CD14-positive monocyte (primary cell): ENCODE data around the gene RAB12. TPM values are rescaled to one million over a fixed set of nuclear protein-coding genes. Genes with fewer than 3 reads are reported as not detected.
"Not testable (repeated sequence)": the region's sequence is repeated elsewhere in the genome, so short reads cannot be mapped to it uniquely, and the experiment has no call there.

Experiments used
- DNase-seq, 3 donors: peaks; one replicate each; pipeline ENCODE4 v3.0.0-alpha.2; 2011 to 2022
- H2AFZ ChIP-seq: 2 replicates; pipeline ENCODE4 v1.6.0; 2012; ENCODE audit warnings: mild to moderate bottlenecking, low read depth, low read length, inconsistent platforms; ENCODE audit not compliant: insufficient read depth, poor library complexity, severe bottlenecking
- H3K27ac ChIP-seq, 2 donors: 1 replicate in 1 of 2; 2 replicates in 1 of 2; pipeline ENCODE4 v1.5.1; 2012 to 2013; ENCODE audit warnings: low read length in 2 of 2, control low read depth in 1 of 2, inconsistent platforms in 1 of 2, low read depth in 1 of 2, mild to moderate bottlenecking in 1 of 2
- H3K27me3 ChIP-seq, 2 donors: one replicate each; pipeline versions ENCODE4 v1.6.0 to v1.6.1; 2011 to 2013; ENCODE audit warnings: low read length in 2 of 2; ENCODE audit not compliant: control insufficient read depth in 2 of 2, insufficient read depth in 2 of 2
- H3K36me3 ChIP-seq, 2 donors: replicated peaks in 1 of 2; 1 replicate in 1 of 2; 2 replicates in 1 of 2; pipeline versions ENCODE4 v1.5.1 to v1.6.1; 2012 to 2013; ENCODE audit warnings: low read length in 2 of 2, control low read depth in 1 of 2, inconsistent platforms in 1 of 2, mild to moderate bottlenecking in 1 of 2; ENCODE audit not compliant: insufficient read depth in 2 of 2, control insufficient read depth in 1 of 2
- H3K4me1 ChIP-seq, 2 donors: 1 replicate in 1 of 2; 2 replicates in 1 of 2; pipeline versions ENCODE4 v1.5.1 to v1.6.1; 2012 to 2013; ENCODE audit warnings: low read length in 2 of 2, control low read depth in 1 of 2, inconsistent platforms in 1 of 2, mild to moderate bottlenecking in 1 of 2, moderate library complexity in 1 of 2; ENCODE audit not compliant: insufficient read depth in 2 of 2, control insufficient read depth in 1 of 2
- H3K4me2 ChIP-seq: replicated peaks from 2 replicates; pipeline ENCODE3; 2012; ENCODE audit warnings: low read length, moderate library complexity, mild to moderate bottlenecking; ENCODE audit not compliant: poor library complexity, severe bottlenecking; ENCODE audit errors: extremely low read depth
- H3K4me3 ChIP-seq, 3 experiments: fragments of 200-600 bp in 1 of 3; sonication (generic) in 1 of 3; replicated peaks in 1 of 3; 1 replicate in 2 of 3; 2 replicates in 1 of 3; pipeline ENCODE4 v1.5.1; 2011 to 2013; ENCODE audit warnings: low read length in 3 of 3, mild to moderate bottlenecking in 3 of 3, control low read depth in 2 of 3, low read depth in 2 of 3, inconsistent platforms in 1 of 3, moderate library complexity in 1 of 3
- H3K79me2 ChIP-seq: 2 replicates; pipeline ENCODE4 v1.6.0; 2012; ENCODE audit warnings: mild to moderate bottlenecking, control low read depth, inconsistent platforms, low read length, moderate library complexity; ENCODE audit not compliant: insufficient read depth
- H3K9ac ChIP-seq: 2 replicates; pipeline ENCODE4 v1.6.0; 2017; ENCODE audit warnings: low read length, mild to moderate bottlenecking; ENCODE audit not compliant: insufficient read depth, poor library complexity, severe bottlenecking
- H3K9me3 ChIP-seq, 2 donors: replicated peaks in 1 of 2; 1 replicate in 1 of 2; 2 replicates in 1 of 2; pipeline versions ENCODE4 v1.5.1 to v1.6.1; 2012 to 2013; ENCODE audit warnings: low read length in 2 of 2, control low read depth in 1 of 2; ENCODE audit not compliant: control insufficient read depth in 1 of 2, insufficient read depth in 1 of 2
- H4K20me1 ChIP-seq: 2 replicates; pipeline ENCODE4 v1.6.0; 2012; ENCODE audit warnings: mild to moderate bottlenecking, low read length, control low read depth, moderate library complexity; ENCODE audit not compliant: insufficient read depth
- H3K27ac Mint-ChIP-seq, 7 donors: one replicate each; pipeline ENCODE4 v1.8.0; 2020; ENCODE audit warnings: mild to moderate bottlenecking in 7 of 7, mixed read lengths in 7 of 7, moderate library complexity in 6 of 7, inconsistent platforms in 2 of 7
- H3K27me3 Mint-ChIP-seq, 3 donors: one replicate each; pipeline ENCODE4 v1.8.0; 2021 to 2022; ENCODE audit warnings: low read depth in 3 of 3, mild to moderate bottlenecking in 3 of 3, mixed read lengths in 3 of 3, moderate library complexity in 3 of 3, inconsistent platforms in 1 of 3
- H3K36me3 Mint-ChIP-seq, 2 donors: one replicate each; pipeline ENCODE4 v1.8.0; 2020; ENCODE audit warnings: mixed read lengths in 2 of 2, inconsistent platforms in 1 of 2, mild to moderate bottlenecking in 1 of 2
- H3K4me1 Mint-ChIP-seq: one replicate; pipeline ENCODE4 v1.8.0; 2020; ENCODE audit warnings: mild to moderate bottlenecking, mixed read lengths
- H3K4me3 Mint-ChIP-seq, 2 donors: one replicate each; pipeline ENCODE4 v1.8.0; 2020; ENCODE audit warnings: mild to moderate bottlenecking in 2 of 2, mixed read lengths in 2 of 2, moderate library complexity in 1 of 2
- H3K9me3 Mint-ChIP-seq, 7 donors: one replicate each; pipeline ENCODE4 v1.8.0; 2020 to 2022; ENCODE audit warnings: mixed read lengths in 7 of 7, mild to moderate bottlenecking in 6 of 7, moderate library complexity in 6 of 7, inconsistent platforms in 2 of 7
- WGBS: methylation state at CpG from one replicate; pipeline ENCODE4 v1.1.5; 2013; ENCODE audit warnings: missing lambda C conversion rate; ENCODE audit not compliant: insufficient coverage; 5-methylcytosine and 5-hydroxymethylcytosine counted together
- intact Hi-C, 2 donors: fragments of 100-400 bp; cut with micrococcal nuclease; formaldehyde crosslinking; loops; one replicate each; pipeline versions ENCODE4 v1.15.0 to v1.15.1; 2023
- polyA plus RNA-seq, 3 donors: library from polyadenylated mRNA; depleted of rRNA in 1 of 3; unstranded in 2 of 3; stranded (reverse) in 1 of 3; fragments of 300-500 nt in 2 of 3; fragments of >200 nt in 1 of 3; fragmentation: Illumina TruSeq in 2 of 3; gene quantifications; 1 replicate in 2 of 3; 2 replicates in 1 of 3; pipeline ENCODE4 v1.2.3, GENCODE V29; 2012 to 2021
- TF ChIP-seq, protein P1 (sequence below): fragments of 200-600 bp; IDR thresholded peaks from one replicate; pipeline ENCODE4 v1.8.0; 2022; ENCODE audit warnings: antibody characterized with exemption, mild to moderate bottlenecking

RAB12 gene
- polyA plus RNA-seq, 3 donors: 0.15 to 22.1 (median 0.16) TPM

DNA sequence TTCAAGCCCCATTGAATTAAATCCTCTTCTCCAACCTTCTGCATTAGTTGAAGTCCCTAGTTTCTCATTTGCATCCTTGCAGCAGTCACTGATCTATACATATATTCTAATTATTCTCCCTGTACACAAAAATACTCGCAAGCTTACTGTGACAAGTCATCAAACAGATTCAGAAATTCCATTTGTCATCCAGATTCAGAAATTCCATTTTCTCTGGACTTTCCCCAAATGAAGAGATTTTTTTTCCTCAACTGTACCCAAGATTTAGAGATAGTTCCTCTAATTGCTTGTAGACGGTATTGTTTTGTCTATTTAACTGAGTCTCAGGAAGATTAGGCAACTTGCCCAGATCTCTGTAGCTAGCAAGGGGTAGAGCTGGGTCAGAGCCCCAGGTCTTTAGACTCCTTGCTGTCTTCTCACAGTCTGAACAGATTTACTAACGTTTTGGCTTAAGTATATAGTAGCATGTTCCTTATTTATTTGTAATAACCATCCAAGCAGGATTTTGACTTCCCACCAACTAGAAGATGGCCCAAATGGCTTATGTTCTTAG, 34.2 kb downstream of the RAB12 start:
- peaks cover 18 to 25% of the 10 kb centered on the region in 2 donors for H3K36me3 ChIP-seq
- intact Hi-C loops: no loop called here
- no peaks in the 10 kb centered on the region for H3K79me2 ChIP-seq
- TF ChIP-seq, protein P1, sequence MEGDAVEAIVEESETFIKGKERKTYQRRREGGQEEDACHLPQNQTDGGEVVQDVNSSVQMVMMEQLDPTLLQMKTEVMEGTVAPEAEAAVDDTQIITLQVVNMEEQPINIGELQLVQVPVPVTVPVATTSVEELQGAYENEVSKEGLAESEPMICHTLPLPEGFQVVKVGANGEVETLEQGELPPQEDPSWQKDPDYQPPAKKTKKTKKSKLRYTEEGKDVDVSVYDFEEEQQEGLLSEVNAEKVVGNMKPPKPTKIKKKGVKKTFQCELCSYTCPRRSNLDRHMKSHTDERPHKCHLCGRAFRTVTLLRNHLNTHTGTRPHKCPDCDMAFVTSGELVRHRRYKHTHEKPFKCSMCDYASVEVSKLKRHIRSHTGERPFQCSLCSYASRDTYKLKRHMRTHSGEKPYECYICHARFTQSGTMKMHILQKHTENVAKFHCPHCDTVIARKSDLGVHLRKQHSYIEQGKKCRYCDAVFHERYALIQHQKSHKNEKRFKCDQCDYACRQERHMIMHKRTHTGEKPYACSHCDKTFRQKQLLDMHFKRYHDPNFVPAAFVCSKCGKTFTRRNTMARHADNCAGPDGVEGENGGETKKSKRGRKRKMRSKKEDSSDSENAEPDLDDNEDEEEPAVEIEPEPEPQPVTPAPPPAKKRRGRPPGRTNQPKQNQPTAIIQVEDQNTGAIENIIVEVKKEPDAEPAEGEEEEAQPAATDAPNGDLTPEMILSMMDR: no peak
- no peak overlapping the region for H3K4me3 Mint-ChIP-seq
- H3K4me1 ChIP-seq: no peaks in the 10 kb centered on the region
- H3K27ac ChIP-seq: no peak overlapping the region
- no peak overlapping the region for H3K27ac Mint-ChIP-seq
- WGBS: no CpG with 5 or more reads among the region's 3 CpGs
- H3K4me2 ChIP-seq: no peak overlapping the region
- peaks cover 8% of the 10 kb centered on the region for H4K20me1 ChIP-seq
- peaks cover 2 to 3% (median 2%) of the 10 kb centered on the region in 3 donors for H3K27me3 Mint-ChIP-seq
- no peaks in the 10 kb centered on the region for H3K4me1 Mint-ChIP-seq
- peaks cover 26 to 30% of the 10 kb centered on the region in 2 donors for H3K36me3 Mint-ChIP-seq
- H3K9me3 ChIP-seq: no peaks in the 10 kb centered on the region
- no peaks in the 10 kb centered on the region for H3K27me3 ChIP-seq
- no peak overlapping the region for H2AFZ ChIP-seq
- peak in 1 of 3 donors; percentile 49 for DNase-seq
- no peak overlapping the region for H3K4me3 ChIP-seq
- H3K9ac ChIP-seq: no peak overlapping the region
- H3K9me3 Mint-ChIP-seq: peaks cover 0 to 11% (median 0%) of the 10 kb centered on the region in 7 donors

- H3K27me3 Mint-ChIP-seq, H3K4me3 ChIP-seq, H3K4me2 ChIP-seq, H4K20me1 ChIP-seq, DNase-seq, H3K9me3 ChIP-seq, H3K36me3 Mint-ChIP-seq, H3K9ac ChIP-seq, H3K4me3 Mint-ChIP-seq, H3K36me3 ChIP-seq, H3K4me1 ChIP-seq, H3K4me1 Mint-ChIP-seq, H3K79me2 ChIP-seq, H3K27me3 ChIP-seq, H2AFZ ChIP-seq, H3K27ac ChIP-seq, intact Hi-C loops: not testable (repeated sequence)
- 89% methylated on average over 3 of the region's 3 CpGs for WGBS
- Mint-ChIP-seq H3K27ac (peak overlapping the region in 1 of 7 donors; percentile 61), H3K9me3 (peaks cover 1 to 20% (median 4%) of the 10 kb centered on the region in 7 donors)
Observed at GRCh38 chr18:8647359-8647758, 38.1 kb downstream of the RAB12 start.

GRCh38 chr18:8651478-8652261, 42.4 kb downstream of the RAB12 start:
- H3K4me3 ChIP-seq, H3K4me1 Mint-ChIP-seq, H3K79me2 ChIP-seq, H3K4me1 ChIP-seq, H3K9ac ChIP-seq, H3K4me3 Mint-ChIP-seq, H3K27me3 ChIP-seq, H3K36me3 ChIP-seq, H2AFZ ChIP-seq, H3K27me3 Mint-ChIP-seq, H3K27ac Mint-ChIP-seq, H3K4me2 ChIP-seq, intact Hi-C loops, H4K20me1 ChIP-seq, H3K9me3 ChIP-seq, H3K27ac ChIP-seq, DNase-seq, H3K36me3 Mint-ChIP-seq: not testable (repeated sequence)
- H3K9me3 Mint-ChIP-seq: peaks cover 1 to 16% (median 4%) of the 10 kb centered on the region in 7 donors
- no CpG with 5 or more reads among the region's 7 CpGs for WGBS
